HG03196 (cell line): ENCODE data around the gene SLC50A1.
"Not testable (repeated sequence)": the region's sequence is repeated elsewhere in the genome, so short reads cannot be mapped to it uniquely, and the experiment has no call there.

ENCODE experiments used
- ATAC-seq: cut with Tn5 transposase; IDR thresholded peaks from one replicate; pipeline ENCODE4 v1.9.1; 2021; ENCODE audit not compliant: unreplicated experiment

Gene SLC50A1

DNA sequence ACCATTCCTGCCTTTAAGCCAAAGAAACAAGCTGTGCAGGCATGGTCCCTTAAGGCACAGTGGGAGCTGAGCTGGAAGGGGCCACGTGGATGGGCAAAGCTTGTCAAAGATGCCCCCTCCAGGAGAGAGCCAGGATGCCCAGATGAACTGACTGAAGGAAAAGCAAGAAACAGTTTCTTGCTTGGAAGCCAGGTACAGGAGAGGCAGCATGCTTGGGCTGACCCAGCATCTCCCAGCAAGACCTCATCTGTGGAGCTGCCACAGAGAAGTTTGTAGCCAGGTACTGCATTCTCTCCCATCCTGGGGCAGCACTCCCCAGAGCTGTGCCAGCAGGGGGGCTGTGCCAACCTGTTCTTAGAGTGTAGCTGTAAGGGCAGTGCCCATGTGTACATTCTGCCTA lies 1.3 kb upstream of the SLC50A1 start:
- ATAC-seq, result no peak

DNA sequence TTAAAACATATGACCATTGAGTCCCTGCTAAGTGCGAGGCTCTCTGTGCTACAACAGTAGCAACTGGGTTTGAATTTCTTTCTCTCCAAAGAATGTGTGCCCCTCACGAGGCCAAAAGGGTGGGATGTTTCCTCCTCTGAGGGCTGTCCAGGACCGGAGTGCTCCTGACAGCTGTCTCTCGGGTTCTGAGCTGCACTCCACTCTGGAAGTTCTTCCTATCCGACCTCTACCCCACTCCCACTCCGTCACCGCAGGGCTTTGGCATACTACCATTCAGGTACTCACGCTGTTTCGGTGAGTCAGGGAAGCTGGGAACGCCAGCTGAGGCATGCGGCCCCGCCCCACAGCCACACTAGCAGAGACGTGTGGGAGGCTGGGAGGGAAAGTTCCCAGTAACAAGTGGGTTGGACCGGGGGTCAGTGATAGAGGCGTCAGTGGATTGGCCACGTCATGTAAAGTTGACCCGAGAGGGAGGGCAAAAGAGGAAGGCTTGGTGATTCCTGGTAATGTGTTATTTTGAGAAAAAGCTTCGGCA lies 705 bp upstream of the SLC50A1 start:
- no peak for ATAC-seq

DNA sequence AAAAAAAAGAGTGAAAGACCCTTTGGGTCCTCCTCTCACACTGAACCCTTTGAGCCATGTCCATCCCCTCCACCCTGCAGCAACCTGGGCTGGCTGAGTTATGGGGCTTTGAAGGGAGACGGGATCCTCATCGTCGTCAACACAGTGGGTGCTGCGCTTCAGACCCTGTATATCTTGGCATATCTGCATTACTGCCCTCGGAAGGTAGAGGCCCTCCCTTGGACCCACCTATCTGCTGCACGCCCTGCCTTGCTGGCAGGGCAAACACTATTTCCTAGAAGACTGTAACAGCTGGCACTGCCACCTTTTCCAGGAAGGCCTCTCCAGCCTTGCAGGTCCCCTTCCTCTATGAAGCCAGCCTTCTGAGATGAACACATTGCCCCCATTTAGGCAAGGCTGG lies 1.1 kb downstream of the SLC50A1 start:
- no peak for ATAC-seq

DNA sequence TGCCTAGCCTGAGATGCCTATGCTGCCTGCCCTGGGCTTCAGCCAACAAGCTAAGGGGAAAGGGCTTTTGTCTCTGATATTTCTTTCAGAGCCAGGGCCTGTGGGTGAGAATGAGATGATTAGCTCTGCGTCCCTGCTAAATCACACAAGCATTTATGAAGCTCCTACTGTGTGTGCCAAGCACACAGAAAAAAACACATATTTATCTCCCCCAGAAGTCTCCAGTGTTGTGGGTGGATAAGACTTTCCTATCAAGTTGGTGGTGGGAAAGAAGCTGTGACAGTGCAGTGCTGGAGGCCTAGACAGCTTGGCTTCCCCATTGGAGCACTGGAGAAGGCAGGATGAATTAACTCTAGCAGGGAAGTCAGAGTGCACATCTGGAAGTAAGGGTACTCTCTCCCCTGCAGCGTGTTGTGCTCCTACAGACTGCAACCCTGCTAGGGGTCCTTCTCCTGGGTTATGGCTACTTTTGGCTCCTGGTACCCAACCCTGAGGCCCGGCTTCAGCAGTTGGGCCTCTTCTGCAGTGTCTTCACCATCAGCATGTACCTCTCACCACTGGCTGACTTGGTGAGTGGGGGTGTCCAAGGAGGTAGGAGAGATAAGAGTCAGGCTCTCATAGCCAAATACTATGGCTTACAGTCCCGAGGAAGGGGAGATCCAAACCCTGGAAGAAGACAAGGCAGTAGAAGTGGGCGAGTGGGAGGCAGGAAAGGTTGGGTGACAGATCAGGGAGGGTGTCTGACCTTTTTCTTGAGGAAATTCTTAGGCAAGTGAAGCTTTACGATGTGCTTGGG lies 1.7 kb downstream of the SLC50A1 start:
- no peak for ATAC-seq

DNA sequence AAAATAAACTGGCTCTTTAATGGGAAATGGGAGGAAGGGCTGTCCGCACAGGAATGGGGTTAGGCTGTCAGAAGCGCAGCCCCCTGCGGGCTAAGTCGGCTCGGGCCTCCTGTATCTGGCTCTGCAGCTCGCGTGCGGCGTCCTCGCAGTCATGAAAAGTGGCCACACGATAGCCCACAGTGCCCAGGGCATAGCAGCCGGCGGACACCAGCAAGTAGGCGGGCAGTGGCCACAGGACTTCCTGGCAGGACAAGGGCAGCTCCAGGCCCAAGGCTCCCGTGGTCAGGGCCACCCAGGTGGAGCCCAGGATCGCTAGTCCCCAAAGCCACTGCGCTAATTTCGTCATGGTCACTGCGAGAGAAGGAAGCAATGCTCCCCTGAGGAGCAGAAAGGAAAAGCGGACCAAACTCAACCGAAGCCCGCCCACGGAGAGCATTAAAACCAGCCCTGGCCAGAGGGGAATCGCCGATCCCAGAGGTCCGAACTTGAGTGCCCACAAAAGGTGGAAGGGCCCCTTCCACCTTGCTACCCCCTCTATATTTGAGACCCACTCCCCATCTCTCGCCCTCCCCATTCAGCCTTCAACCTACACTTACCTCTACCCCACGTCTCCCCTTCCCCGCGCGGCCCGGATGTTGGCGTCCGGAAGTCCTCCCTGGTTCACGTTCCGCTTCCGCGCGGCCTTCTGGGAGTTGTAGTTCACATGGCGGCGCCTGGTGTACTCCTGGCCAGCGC lies 4.4 kb downstream of the SLC50A1 start, which contains the start of gene DPM3:
Gene DPM3, minus strand, starts transcription at position 637 of the 735 bp plus-strand sequence. Its CDS starts 291 bp downstream, at position 346.
- ATAC-seq, result peak; percentile 75

DNA sequence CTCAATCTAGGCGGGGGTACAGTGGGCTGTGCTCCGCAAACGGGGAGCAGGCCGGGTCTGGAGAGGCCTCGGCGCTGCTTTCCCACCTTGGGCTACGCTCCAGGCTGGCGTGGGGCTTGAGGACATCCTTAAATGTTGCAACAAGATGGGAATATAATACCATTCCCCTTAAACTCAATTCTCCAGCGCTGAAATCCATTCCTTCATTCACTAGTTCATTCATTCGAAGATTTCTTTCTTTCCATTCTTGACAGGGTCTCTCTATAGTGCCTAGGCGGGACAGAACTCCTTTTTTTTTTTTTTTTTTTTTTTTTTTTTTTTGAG lies 4.9 kb downstream of the SLC50A1 start:
- no peak for ATAC-seq

DNA sequence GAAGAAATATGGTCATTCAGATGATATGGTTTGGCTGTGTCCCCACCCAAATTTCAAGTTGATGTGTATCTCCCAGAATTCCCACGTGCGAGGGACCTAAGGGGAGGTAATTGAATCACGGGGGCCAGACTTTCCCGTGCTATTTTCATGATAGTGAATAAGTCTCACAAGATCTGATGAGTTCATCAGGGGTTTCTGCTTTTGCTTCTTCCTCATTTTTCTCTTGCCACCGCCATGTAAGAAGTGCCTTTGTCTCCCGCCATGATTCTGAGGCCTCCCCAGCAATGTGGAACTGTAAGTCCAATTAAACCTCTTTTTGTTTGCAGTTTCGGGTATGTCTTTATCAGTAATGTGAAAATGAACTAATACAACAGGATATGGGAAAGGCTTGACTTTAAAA lies 6.1 kb downstream of the SLC50A1 start:
- no peak for ATAC-seq

DNA sequence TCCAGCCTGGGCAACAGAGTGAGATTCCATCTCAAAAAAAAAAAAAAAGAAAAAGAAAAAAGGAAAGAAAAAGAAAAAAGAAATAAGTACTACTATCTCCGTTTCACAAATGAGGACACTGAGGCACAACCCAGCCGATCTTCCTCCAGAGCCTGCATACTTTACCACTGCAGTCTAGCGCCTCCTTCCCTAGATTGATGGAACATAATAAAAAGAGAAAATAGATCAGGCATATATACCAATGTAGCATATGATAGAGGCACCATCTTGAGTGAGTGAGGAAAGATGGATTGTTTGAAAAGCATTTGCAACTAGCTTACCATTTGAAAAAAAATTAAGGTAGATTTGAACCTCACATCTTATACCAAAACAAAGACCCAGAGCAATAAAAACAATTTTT lies 9.8 kb downstream of the SLC50A1 start:
- no peak for ATAC-seq

DNA sequence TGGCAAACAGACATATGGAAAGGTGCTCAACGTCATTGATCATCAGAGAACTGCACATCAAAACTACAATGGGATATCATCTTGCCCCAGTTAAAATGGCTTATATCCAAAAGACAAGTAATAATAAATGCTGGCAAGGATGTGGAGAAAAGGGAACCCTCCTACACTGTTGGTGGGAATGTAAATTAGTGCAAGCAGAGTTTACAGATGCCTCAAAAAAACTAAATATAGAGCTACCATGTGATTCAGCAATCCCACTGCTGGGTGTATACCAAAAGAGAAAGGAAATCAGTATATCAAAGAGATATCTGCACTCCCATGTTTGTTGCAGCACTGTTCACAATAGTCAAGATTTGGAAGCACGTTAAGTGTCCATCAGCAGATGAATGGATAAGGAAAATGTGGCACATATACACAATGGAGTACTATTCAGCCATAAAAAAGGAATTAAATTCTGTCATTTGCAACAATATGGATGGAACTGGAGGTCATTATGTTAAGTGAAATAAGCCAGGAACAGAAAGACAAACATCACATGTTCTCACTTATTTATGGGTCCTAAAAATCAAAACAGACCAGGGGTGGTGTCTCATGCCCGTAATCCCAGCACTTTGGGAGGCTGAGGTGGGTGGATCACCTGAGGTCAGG lies 20.5 kb downstream of the SLC50A1 start:
- ATAC-seq, result not testable (repeated sequence)

DNA sequence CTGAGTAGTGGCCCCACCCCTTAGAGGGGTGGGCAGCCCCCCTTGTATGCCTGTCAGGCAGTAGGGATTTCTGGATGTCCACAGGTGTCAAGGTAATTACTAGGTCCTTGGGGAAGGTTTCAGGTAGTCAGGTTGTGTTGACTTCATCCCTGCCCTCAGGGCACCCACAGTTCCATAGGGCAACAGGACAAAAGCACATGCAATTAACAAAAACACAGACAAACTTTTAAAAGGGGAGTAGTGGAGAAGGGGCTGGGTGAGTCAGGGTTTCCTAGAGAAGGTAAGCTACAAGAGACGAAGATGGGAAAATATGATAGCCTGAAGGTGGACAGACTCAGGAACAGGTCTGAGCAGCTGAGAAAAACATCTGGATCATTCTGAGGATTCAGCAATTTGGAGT lies 23.3 kb downstream of the SLC50A1 start:
- no peak for ATAC-seq

DNA sequence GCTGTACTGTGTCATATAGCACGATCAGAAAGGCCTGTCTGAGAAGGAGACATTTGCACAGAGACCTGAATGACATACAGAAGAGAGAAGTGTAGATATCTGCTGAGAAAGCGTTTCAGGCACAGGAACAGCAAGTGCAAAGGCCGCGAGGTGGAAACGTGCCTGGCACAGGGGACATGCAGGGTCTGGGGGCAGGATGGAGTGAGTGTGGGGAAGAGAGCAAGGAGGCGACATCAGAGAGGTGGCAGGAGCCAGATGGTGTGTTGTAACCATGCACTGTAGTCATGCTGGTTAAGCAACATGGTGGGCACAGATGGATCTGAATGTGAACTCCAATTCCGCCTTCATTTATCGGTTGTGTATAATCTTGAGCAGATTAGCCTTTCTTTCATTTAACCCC lies 24.5 kb downstream of the SLC50A1 start:
- no peak for ATAC-seq

DNA sequence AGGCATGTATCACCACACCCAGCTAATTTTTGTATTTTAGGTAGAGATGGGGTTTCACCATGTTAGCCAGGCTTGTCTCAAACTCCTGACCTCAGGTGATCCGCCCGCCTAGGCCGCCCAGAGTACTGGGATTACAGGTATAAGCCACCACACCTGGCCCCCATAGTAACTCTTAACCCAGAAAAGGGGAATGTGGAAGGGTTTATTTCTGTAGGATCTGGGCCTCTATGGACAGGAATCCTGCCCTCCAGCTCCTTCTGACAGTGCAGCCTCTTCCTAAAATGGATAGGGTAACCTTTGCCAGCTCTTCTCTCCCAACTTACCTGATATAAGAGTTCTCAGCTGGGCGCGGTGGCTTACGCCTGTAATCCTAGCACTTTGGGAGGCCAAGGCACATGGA lies 27.0 kb downstream of the SLC50A1 start:
- not testable (repeated sequence) for ATAC-seq

DNA sequence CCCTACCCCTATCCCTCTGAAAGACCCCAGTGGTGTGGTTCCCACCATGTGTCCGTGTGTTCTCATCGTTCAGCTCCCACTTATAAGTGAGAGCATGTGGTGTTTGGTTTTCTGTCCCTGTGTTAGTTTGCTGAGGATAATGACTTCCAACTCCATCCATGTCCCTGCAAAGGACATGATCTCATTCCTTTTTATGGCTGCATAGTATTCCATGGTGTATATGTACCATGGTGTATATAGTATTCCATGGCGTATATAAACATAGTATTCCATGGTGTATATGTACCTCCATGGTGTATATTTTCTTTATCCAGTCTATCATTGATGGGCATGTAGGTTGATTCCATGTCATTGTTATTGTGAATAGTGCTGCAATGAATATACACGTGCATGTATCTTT lies 28.1 kb downstream of the SLC50A1 start:
- not testable (repeated sequence) for ATAC-seq

DNA sequence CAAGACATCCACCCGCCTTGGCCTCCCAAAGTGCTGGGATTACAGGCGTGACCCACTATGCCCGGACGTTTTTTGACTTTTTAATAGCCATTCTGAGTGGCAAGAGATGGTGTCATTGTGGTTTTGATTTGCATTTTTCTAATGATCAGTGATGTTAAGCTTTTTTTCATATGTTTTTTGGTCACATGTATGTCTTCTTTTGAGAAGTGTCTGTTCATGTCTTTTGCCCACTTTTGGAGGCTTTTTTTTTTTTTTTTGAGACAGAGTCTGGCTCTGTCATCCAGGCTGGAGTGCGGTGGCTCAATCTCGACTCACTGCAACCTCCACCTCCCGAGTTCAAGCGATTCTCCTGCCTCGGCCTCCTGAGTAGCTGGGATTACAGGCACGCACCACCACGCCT lies 29.0 kb downstream of the SLC50A1 start:
- ATAC-seq, result not testable (repeated sequence)

DNA sequence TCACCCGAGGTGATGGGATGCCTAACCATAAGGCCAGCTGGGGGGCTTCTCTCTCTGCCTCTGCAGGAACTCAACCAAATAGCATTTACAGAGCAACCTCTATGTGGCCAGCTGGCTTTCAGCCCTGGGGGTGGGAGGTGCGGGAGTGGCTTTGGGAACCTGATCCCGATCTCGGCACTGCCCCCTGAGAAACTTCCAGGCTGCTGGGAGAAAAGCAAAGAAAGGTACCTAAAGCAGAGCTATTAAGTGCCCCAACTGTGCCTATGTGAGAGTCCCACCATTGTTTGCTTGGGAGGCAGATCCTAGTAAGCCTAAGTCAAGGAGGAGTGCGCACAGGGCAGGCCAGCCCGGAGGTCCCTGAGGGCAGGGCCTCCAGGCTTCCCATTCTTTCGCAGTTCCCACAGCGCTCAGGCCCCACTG lies 30.4 kb downstream of the SLC50A1 start:
- no peak for ATAC-seq

DNA sequence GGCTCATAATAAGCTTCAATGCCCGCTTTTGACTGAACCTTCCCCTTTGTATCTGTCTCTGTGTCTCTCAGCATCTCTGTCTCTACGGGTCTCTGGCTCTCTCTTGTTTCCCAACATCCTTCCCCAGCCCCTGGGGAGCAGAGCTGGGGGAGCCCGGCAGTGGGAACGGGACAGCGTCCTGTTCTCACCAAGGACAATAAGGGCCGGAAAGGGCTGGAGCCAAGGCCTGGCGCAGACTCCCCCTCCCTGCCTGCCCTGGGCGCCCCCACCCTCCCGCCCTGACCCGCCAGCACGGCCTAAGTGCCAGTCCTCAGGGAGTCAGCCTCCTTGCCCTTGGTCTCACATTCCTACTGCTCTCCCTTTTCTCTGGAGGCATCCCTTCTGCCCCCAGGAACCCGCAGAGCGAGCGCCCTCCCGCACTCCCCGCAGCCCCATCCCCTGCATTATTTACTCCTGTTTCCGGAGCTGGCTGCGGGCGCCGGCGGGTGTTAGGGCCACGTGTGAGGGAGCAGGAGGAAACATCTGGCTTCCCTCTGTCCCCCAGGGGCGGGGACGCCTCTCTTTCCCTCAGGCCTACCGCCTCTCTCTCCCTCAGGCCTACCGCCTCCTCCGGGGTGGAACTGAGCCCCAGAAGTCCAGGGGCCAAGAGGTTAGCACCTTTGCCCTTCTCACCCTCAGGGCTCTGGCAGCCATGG lies 31.0 kb downstream of the SLC50A1 start:
- no peak for ATAC-seq

DNA sequence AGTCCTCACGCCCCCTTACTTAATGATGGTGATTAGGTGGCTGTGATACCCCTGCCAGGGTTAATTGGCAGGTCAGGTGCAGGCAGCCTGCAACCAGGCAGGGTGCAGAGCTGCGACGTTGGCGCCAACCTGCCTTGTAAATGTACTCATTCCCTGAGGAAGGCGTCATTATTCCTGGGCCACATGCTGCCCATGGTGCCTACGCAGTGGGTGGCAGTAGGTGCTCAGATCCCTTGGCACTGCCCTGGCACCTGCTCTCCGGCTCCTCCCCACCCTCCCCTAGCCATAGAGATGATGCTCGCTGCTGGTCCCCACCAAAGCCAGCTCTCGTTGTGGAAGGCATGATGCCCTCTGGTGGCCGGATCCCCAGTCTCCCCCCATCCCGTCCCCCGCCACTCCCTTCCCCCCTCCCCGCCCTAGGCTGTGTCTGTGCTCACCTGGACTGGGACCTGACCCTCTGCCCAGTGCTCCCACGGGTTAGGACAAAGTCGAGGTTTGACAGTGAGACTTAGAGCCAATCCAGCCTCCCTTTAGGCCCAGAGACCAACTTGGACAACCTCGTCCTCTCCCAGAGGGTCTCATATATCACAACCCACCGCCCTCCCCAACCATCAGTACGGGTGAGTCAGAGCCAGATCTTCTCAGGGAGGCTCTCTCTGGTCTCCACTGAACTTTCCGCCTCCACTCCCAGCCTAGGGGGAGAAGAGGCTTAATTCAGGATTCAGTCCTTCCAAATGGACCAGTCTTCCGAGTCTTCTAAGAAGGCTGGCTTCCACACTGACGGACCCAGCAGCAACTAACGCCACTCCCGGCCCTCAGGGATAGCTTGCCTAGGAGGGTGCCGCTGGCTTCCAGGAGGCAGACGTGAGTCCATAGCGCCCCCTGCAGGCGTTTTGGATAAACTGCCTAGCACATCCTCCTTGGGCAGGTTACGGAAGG lies 31.8 kb downstream of the SLC50A1 start:
- peak; percentile 48 for ATAC-seq

DNA sequence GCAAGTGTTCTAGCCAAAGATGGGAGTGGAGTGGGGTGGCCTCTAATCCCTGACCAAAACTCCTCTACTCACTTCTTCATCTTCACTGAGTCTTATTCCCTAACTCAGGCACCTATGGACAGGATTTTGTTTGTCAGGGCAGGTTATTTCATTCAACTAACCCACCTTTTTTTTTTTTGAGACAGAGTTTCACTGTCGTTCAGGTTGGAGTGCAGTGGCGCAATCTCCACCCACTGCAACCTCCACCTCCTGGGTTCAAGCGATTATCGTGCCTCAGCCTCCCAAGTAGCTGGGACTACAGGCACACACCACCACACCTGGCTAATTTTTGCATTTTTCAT lies 32.4 kb downstream of the SLC50A1 start:
- not testable (repeated sequence) for ATAC-seq

DNA sequence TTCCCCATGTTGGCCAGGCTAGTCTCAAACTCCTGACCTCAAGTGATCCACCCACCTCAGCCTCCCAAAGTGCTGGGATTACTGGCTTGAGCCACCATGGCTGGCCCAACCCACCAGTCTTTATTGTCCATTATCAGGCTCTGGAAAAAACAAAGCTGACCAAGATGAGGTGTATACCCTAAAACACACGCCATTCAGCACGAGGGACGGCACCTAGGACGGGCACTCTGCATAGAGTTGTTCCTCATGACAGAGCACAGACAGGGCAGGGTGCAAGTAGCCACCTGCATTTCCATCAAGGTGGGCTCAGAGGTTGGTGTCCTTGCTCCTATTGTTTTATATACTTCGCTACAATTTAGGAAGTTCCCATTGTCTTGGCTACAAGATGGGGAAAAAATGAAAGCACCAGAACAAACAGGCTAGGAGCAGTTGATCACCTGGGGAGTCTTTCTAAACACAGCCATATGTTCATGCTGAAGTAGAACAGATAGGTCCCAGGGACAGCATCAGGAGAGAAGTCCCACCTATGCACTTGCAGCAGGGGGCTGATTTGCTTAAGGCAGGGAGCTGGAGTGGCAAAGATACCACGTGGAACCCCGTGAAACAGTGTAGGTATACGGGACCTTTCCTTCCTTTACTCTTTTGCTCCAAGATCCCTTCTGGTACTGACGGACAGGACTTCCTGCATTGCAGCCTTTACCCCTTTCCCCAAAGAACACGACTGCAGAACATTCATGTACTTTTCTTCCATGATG lies 33.0 kb downstream of the SLC50A1 start:
- ATAC-seq, result no peak
